Fibroblast of upper back skin (primary cell): ENCODE results near the gene NXPH1.

Experiments used
- DNase-seq: peaks from one replicate; pipeline ENCODE4 v3.0.0-alpha.2; 2013

The NXPH1 gene

DNA sequence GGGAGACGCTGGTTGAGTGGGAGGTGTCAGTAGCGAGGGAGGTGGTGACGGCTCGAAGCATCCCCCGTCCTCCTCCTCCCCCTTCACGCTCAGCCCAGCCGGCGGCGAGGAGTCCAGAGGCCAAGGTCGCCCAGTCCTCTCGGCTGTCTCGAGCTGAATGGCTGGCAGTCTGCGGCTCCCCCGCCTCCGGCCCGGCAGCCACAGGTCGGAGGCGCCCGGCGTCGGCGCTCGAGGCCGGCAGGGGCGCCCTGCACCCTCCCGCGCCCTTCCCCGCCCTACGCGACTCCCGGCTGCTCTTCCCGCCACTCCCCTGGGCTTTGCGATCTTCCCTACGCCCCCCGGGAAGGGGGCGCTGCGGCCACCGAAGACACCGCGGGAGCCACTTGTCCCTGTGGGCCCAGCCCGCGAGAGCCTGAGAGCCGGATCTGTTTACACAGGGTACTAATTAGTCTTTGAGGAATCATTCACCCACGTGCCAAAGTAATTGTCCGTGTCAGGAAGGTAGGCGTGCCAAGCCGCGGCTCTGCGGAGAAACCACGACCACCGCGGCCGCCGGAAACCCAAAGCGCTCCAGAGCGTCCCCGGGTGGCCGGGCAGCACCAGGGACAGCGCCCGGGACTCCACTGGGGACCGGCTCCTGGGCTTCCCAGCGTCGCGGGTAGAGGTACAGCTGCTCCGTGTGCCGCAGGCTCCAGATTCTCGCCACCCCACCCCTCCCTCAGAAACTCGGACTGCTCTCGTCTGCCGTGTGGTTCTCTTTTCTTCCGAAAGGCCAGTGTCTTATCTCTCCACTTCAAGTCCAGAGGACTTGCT is at the start of gene NXPH1:
TSS of gene NXPH1 (plus strand) at position 133 of the 813 bp plus-strand sequence.
- DNase-seq: no peak

DNA sequence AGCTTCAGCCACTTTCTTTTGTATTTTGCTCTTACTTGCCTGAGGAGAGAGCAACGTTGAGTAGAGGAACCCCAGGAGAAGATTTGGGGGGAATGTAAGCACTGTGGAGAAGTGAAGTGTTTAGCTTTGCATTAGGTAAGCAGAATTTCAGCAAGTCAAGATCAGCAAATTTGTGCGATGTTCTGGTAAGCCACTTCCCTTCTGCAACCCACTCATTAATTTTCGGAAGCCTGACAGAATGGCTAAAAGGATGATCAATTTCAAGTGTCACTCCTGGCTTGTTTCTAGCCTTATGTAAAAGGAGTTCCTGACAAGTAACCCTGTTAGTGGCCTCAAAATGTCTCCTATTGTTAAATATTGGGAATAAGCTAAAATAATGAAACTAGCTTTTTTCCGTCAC is 48.5 kb upstream of the NXPH1 start:
- DNase-seq: no peak

GRCh38 chr7:8386926-8387550 is 46.4 kb upstream of the NXPH1 start:
- no peak for DNase-seq

DNA sequence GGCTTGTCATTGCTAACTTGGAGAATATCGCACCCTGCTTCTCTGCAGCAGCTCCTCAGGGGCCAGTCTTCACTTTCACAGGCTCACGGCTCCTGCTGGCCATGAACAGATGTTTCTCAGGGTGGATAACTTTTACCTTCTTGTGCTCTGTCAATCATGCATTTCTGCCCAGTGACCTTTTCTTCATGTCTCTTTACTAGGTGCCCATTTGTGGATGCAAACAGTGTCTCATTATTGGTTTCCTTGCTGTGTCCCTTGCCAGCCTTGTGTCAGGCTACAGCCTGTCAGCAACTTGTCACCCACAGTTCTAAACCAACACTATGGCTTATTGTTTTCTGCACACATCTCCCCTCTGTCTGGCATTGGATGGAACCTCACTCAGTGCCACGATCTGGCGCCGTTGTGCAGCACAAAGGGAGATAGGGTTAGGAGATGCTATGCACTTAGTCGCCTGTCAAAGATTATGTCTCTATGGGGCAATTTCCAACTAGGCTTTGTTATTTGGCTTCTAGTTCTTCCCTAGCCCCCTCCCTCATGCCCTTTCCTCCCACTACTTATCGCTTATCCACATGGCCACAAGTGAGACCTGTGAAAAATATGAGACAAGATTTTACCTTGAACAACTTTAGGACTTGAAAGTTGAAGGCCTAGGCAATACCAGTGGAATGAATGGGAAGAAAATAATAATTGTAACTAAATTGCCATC is 45.7 kb upstream of the NXPH1 start:
- DNase-seq: no peak

DNA sequence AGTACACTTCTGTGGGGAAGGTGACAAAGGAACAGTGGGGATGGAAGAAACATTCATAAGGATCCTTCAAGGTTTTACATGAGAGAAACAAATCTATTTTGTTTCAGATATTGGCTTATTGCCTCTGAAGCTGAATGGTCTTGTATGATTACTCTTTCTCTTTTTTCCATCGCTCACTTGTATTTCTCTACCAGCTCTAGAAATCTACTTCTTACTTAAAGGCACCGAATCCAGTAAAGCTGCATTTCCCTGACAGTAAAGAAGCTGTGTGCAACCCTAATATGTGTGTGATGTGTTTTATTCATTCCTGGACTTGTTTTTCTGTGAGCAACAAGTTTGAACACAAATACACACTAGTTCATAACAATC is 45.2 kb upstream of the NXPH1 start:
- DNase-seq: no peak

GRCh38 chr7:8389593-8390261 is 43.7 kb upstream of the NXPH1 start:
- DNase-seq: no peak

DNA sequence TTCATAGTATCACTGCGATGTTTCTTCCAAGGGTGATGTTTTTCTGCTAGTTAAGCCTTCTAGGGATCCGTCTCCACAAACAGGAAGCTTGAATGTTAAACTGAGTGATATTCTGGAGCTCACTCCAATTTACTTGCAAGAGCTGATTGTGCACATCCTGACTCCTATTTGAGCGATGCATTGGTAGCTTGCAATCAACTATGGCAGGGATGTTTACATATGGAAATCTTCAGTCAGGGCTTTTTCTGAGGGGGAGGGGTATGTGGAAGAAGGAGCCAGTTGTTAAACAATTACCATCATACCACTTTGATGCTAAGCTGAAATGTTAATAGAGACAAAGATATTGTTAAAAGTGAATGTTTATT is 43.2 kb upstream of the NXPH1 start:
- DNase-seq: no peak

GRCh38 chr7:8391353-8392062 is 41.9 kb upstream of the NXPH1 start:
- DNase-seq: no peak

DNA sequence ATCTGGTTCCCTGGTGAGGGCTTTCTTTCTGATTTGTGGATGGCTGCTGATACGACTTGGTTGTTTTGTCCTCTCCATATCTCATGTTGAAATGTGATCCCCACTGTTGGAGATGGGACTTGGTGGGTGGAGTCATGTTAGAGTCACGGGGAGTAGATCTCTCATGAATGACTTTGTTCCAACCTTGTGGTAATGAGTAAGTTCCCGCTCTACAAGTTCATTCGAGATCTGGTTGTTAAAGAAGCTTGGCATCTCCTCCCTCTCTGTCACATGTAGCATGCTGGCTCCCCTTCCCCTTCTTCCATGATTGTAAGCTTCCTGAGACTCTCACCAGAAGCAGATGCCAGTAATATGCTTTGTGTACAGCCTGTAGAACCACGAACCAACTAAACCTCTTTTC is 37.1 kb upstream of the NXPH1 start:
- DNase-seq: no peak

- no peak for DNase-seq
These were observed 24.5 kb upstream of the NXPH1 start for GRCh38 chr7:8408871-8409270.

DNA sequence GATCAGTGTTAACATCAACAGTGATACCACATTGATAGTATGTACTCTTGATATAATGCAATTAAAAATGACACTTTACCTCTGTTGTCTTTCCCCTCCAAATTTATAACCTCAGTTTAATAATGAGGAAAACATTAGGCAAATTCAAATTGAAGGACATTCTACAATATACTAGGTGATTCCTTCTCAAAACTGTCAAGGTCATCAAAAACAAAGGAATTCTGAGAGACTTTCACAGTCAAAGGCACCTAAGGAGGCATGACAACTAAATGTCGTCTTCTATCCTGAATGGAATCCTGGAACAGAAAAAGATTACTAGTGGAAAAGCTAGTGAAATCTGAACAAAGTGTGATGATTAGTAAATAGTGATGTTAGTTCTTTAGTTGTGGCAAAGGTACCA is 22.3 kb upstream of the NXPH1 start:
- DNase-seq: no peak

DNA sequence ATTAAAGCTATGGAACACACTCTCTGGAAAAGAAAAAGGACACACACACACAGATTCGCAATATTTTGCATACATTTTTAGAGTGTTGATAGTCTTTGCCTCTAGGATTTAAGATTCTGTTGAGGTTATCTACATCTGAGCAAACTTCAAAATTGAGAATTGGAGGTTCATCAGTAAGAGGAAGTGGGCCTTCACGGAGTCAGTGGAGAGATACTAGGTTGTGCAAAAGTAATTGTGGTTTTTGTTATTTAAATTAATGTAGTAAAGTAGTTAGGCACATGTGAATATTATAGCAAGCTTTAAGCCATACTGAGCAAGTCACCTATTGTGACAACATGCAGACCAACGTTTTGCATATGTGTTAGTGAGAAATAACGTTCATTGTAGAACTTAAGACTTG is 19.8 kb upstream of the NXPH1 start:
- DNase-seq: no peak

GRCh38 chr7:8418629-8419245 is 14.7 kb upstream of the NXPH1 start:
- peak; percentile 45 for DNase-seq

DNA sequence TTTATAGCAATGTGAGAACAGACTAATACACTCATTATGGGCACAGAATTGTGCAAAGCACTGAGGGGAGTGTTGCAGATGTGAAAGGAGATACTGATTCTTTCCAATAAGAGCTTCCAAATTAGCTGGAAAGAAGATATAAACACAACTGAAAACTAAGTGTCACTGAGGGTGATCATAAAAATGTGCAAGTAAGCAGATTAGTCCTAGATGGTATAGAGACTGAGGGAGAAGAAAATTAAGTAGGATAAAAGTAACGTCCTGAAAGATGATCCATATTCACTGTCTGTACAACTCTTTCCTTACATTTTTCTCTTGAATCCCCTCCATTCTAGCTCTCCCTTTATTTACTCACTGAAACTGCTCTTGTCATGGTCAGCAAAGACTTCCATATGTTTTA is 11.2 kb upstream of the NXPH1 start:
- DNase-seq: no peak

GRCh38 chr7:8423057-8423456 is 10.4 kb upstream of the NXPH1 start:
- no peak for DNase-seq

GRCh38 chr7:8425223-8425622 is 8.2 kb upstream of the NXPH1 start:
- DNase-seq: no peak

DNA sequence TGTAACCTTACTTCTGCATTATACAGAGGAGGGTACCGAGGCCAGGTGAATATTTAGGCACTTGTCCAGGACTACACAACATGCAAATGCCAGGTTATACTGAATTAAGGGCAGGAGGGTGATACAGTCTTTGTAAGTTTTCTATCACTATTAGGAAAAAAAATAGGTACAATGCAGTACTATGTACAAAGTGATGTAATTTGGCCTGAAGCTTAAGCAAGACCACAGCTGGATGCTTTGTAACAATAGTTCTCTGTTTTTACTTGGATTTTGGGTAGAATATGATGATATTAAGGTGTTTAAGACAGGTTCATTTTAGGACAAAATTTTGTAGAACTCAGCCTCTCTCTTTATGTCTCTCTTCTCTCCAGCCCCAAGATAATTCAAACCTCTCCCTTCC is 2.8 kb upstream of the NXPH1 start:
- no peak for DNase-seq

DNA sequence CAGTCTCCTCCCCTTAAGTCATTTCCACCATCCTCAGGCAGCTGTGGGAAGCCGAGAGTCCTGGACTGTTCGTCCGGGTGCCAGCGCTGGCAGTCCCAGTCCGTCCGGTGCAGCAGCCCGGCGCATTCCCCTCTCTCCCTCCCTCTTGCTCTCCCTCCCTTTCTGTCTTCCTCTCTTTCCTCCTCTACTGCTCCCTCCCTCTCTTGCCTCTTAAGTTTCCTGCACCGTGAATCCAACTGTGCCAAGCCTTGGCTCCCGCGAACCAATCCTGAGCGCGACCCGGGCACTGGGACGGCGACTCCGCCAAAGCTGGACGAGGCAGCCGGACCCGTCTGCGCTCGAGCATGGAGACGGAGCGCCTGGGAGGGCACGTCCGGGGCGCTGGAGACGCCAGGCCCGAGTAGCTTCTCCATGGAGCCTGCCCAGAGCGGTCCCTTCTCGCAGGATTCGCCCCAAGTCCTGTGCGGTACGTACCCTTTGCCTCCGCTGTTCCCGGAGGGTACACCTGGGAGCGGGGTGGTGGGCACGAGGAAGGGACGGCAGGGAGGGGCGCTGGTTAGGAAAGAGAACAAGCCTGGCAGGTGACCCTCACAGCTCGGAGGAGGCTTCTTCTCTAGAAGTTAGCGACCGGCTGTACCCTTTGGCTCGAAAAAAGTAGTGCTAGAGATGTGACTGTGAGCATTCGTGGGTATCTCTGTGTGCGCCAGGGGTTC is 1.0 kb downstream of the NXPH1 start:
- no peak for DNase-seq

- DNase-seq: no peak
These were observed 1.7 kb downstream of the NXPH1 start for GRCh38 chr7:8435095-8435494.

DNA sequence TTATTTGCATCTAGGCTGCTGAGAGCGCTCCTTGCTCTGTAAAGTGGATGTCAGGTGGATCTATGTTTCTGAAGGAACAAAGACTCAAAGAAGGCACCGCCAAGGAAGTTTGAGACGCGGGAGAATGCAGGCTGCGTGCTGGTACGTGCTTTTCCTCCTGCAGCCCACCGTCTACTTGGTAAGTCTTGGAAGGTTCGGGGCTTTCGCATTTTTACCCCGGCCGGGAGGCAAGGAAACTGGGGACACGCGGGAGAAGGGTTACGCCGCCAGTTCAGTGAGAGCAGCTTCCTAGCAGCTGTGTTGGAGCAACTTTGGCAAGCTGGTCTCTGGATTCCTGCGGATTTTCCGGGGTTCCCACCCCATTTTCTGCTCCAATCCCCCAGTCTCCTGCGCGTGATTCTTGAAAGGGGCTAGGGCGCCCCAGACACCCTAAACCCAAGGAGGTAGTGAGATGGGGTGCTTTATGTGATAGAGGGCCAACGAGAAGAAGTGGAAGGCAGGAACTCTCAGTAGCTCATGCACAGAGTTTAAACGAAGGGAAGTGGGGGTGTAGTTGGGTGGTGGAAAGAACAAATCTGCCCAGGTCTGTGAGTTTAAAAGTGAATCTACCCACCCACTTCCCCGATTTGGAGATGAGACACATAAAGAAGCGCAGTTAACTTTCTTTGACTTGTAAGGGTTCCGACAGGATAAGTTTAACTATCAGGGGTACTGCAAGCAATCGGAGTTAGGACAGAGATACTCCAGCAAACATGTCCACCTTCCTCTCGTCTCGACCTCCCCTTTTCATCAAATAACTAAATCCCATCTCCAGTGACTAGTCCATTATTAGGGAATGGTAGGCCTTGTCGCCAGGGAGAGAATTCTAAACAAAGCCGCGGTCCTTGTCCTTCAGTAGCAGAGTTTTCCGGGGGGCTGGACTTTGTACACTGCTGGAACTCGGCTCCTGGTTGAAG is 2.5 kb downstream of the NXPH1 start:
- no peak for DNase-seq

GRCh38 chr7:8436965-8437364 is 3.6 kb downstream of the NXPH1 start:
- DNase-seq: peak; percentile 1
